C4-2B (cell line): Measurements from ENCODE around the gene SPRTN.
A peak's percentile ranks its signal among the peaks of the same experiment; 100 is the strongest.

ENCODE experiments used
- H3K27ac ChIP-seq: fragments of 450-650 bp; 2 replicates; pipeline ENCODE4 v1.5.1; 2017
- CTCF ChIP-seq: fragments of 450-650 bp; conservative IDR thresholded peaks from 2 replicates; pipeline ENCODE4 v1.5.1; 2017; ENCODE audit warnings: mild to moderate bottlenecking
- ZFX ChIP-seq: fragments of 450-650 bp; IDR thresholded peaks from 2 replicates; pipeline ENCODE4 v1.6.1; 2017

The SPRTN gene

DNA sequence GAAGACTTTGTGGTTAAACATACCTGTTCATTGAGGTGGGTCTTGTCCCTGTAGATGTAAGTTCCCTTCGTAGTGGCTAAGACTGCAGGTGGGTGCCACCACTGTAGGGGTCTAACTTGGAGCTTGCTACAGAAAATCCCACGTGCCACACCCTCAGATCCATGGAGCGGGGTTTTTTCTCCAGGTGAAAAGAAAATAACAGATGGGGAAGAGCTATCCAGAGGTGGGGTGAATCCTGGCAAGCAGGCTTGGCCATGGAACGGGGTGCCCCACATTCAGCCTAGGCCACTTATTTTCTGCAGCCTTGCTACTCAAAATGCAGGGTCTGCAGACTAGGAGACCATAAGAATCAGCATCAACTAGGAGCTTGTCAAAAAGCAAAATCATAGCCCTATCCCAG, 24.4 kb upstream of the SPRTN start:
- no peak overlapping the region for H3K27ac ChIP-seq
- no peak for TF ChIP-seq ZFX
- TF ChIP-seq CTCF: no peak

DNA sequence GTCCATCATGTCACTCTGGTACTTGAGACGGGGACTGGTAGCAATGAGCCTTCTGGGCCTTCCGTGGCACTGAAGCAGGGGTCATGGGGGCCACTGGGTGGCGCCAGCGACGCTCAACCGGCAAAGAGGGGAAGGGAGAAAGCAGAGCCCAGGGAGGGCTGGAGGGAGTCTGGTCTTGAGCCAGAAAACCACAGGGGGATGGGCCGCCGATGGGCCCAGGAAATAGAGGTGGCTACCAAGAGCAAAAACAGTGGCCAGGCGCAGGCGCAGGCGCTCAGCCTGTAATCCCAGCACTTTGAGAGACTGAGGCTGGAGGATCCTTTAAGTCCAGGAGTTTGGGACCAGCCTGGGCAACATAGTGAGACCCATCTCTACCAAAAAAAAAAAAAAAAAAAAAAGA, 22.2 kb upstream of the SPRTN start:
- no peak overlapping the region for H3K27ac ChIP-seq
- TF ChIP-seq CTCF: peak; percentile 74
- TF ChIP-seq ZFX: no peak

GRCh38 chr1:231317306-231318014, 20.6 kb upstream of the SPRTN start:
- no peak for TF ChIP-seq ZFX
- no peak for TF ChIP-seq CTCF
- H3K27ac ChIP-seq: no peak overlapping the region

DNA sequence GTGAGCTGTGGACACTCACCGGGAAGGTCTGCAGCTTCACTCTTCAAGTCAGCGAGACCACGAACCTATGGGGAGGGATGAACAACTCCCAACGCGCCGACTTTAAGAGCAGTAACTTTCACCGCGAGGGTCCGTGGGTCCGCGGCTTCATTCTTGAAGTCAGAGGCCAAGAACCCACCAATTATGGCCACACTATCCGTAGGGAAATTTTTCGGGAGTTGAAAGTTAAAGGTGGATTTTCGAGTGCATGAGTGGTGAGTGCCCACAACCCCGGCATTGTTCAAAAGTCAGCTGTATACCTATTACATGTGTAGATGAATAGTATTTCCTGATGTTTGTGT, 20.1 kb upstream of the SPRTN start:
- no peak overlapping the region for H3K27ac ChIP-seq
- TF ChIP-seq ZFX (no peak), CTCF (no peak)

- H3K27ac ChIP-seq: no peak overlapping the region
- TF ChIP-seq CTCF (no peak), ZFX (no peak)
Measured at GRCh38 chr1:231318568-231318967, 19.5 kb upstream of the SPRTN start.

GRCh38 chr1:231319080-231319479, 19.0 kb upstream of the SPRTN start:
- no peak overlapping the region for H3K27ac ChIP-seq
- TF ChIP-seq CTCF: no peak
- no peak for TF ChIP-seq ZFX

DNA sequence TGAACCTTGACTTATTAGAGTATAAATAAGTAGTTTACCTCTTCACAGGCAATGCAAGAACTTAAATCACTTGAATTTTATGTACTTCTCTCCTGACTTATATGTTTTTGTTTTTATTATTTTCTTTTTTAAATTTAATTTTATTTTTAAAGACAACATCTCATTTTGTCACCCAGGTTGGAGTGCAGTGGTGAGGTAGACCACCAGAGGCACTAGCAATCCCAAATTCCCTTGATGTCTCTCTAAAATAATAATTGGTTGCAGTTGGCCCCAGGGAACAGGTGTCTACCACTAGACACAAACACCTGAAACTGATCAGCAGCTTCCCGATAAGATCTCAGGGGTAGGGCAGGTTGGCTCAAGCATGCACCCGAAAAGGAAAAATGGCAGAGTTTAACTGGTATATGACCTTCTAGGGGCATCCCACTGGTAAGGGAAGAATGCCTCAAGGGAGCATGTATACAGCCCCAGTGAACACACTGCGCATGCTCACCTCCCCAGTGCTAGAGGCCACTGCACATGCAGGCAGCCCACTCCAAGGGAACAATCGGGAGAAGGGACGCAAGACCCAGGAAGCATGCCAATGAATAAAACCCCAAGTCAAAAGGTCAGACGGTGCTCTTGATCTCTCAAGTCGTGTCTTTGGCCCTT, 15.1 kb upstream of the SPRTN start:
- no peak overlapping the region for H3K27ac ChIP-seq

More for the DNA sequence above, 15.1 kb upstream of the SPRTN start:
- TF ChIP-seq CTCF (no peak; the same call in 1 of the 2 replicates), ZFX (no peak)
